Coronary artery (tissue), 2 donors: ENCODE results near the gene TOX2.

Experiments
- DNase-seq: peaks from one replicate; pipeline ENCODE4 v3.0.0-alpha.2; 2017; ENCODE audit warnings: low spot score
- H3K27ac ChIP-seq, 2 donors: fragments of 200-600 bp; sonication (generic); one replicate each; pipeline ENCODE4 v1.5.1; 2016 to 2019
- H3K4me3 ChIP-seq: fragments of 200-600 bp; sonication (generic); 2 replicates; pipeline ENCODE4 v1.5.1; 2016; ENCODE audit warnings: mild to moderate bottlenecking, moderate library complexity
- TF ChIP-seq, protein P1 (sequence below): fragments of 200-600 bp; sonication (generic); IDR thresholded peaks from one replicate; pipeline ENCODE4 v1.5.1; 2019; ENCODE audit warnings: antibody characterized with exemption

Gene TOX2

GRCh38 chr20:43969501-43970182, 55.0 kb downstream of the TOX2 start:
- DNase-seq: no peak
- Histone ChIP-seq H3K27ac (no peak overlapping the region), H3K4me3 (no peak overlapping the region)
- TF ChIP-seq, protein P1, sequence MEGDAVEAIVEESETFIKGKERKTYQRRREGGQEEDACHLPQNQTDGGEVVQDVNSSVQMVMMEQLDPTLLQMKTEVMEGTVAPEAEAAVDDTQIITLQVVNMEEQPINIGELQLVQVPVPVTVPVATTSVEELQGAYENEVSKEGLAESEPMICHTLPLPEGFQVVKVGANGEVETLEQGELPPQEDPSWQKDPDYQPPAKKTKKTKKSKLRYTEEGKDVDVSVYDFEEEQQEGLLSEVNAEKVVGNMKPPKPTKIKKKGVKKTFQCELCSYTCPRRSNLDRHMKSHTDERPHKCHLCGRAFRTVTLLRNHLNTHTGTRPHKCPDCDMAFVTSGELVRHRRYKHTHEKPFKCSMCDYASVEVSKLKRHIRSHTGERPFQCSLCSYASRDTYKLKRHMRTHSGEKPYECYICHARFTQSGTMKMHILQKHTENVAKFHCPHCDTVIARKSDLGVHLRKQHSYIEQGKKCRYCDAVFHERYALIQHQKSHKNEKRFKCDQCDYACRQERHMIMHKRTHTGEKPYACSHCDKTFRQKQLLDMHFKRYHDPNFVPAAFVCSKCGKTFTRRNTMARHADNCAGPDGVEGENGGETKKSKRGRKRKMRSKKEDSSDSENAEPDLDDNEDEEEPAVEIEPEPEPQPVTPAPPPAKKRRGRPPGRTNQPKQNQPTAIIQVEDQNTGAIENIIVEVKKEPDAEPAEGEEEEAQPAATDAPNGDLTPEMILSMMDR: no peak

GRCh38 chr20:43971267-43971666, 56.6 kb downstream of the TOX2 start:
- TF ChIP-seq, protein P1: no peak
- Histone ChIP-seq H3K4me3 (no peak overlapping the region), H3K27ac (no peak overlapping the region)
- DNase-seq: no peak

GRCh38 chr20:43972051-43972450, 57.4 kb downstream of the TOX2 start:
- DNase-seq: no peak
- TF ChIP-seq, protein P1: no peak
- Histone ChIP-seq H3K4me3 (no peak overlapping the region), H3K27ac (no peak overlapping the region)

GRCh38 chr20:43972692-43973091, 58.0 kb downstream of the TOX2 start:
- TF ChIP-seq, protein P1: no peak
- Histone ChIP-seq H3K27ac (no peak overlapping the region), H3K4me3 (no peak overlapping the region)
- DNase-seq: peak; percentile 45

- H3K4me3 ChIP-seq: no peak overlapping the region
Measured at GRCh38 chr20:43973231-43973630, 58.6 kb downstream of the TOX2 start.

DNA sequence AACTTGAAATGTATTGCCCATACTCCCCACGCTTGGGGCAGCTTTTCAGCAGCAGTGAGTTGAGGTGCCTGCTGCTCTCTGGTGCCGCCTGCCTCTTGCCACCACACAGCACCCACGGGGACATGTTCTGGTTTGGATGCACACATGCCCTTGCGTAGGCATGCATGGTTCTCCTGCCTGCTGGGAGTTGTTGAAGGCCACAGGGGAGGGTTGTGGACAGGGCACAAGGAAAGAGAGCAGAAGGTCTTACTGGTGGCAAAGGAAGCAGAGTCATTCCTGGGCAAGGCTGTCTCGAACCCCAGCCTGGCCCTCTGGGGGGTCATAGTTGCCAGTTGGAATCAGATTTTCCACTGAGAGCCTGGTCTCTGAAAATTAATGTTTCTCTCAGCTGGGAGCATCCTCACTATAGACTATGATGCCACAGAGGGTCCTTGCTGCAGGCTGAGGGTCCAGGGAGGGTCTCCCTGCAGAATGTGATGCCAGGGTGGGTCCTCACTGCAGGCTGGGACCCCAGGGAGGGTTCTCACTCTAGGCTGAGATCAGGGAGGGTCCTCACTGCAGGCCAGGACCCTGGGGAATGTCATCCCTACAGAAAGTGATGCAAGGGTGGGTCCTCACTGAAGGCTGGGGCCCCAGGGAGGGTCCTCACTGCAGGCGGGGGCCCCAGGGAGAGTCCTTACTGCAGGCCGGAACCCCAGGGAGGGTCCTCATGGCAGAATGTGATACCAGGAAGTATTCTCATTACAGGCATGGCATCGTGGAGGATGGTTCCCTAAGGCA, 59.2 kb downstream of the TOX2 start:
- Histone ChIP-seq H3K4me3 (no peak overlapping the region), H3K27ac (no peak overlapping the region)
- TF ChIP-seq, protein P1: no peak
- DNase-seq: no peak

More at GRCh38 chr20:43973231-43973630, 58.6 kb downstream of the TOX2 start:
- H3K27ac ChIP-seq: no peak overlapping the region
- TF ChIP-seq, protein P1: no peak
- no peak for DNase-seq

- Histone ChIP-seq H3K27ac (no peak overlapping the region), H3K4me3 (no peak overlapping the region)
- TF ChIP-seq, protein P1: no peak
- no peak for DNase-seq
Measured at GRCh38 chr20:43974695-43975094, 60.0 kb downstream of the TOX2 start.
